Prostate gland (tissue), 2 donors: ENCODE data around the gene ANKRD10.

Experiments used
- CTCF ChIP-seq, 4 experiments: fragments of 200-600 bp in 2 of 4; fragments of 450-650 bp in 2 of 4; sonication (generic) in 2 of 4; IDR thresholded peaks; 1 replicate in 3 of 4; 2 replicates in 1 of 4; pipeline ENCODE4 v1.5.1; 2016 to 2019; ENCODE audit warnings: antibody characterized with exemption in 4 of 4, mild to moderate bottlenecking in 2 of 4, moderate library complexity in 2 of 4
- POLR2A ChIP-seq: fragments of 450-650 bp; IDR thresholded peaks from one replicate; pipeline ENCODE4 v1.6.1; 2016; ENCODE audit warnings: antibody characterized with exemption, mild to moderate bottlenecking
- POLR2AphosphoS5 ChIP-seq: sonication (generic); formaldehyde crosslinking; IDR thresholded peaks from one replicate; pipeline ENCODE4 v1.6.1; 2017; ENCODE audit warnings: antibody characterized with exemption

GRCh38 chr13:110921209-110921608 is 6.3 kb upstream of the ANKRD10 start:
- TF ChIP-seq CTCF (IDR thresholded peaks at IDR 0.05) (no peak), POLR2A (no peak), POLR2AphosphoS5 (no peak)
